SK-N-SH treated with all-trans-retinoic acid at 6 μM for 48 hours (cell line): ENCODE results near the gene TPRG1.

ENCODE experiments used
- ARNTL ChIP-seq: fragments of 450-650 bp; formaldehyde crosslinking; IDR thresholded peaks from 2 replicates; pipeline ENCODE4 v1.5.0; 2020; ENCODE audit warnings: low read depth, mild to moderate bottlenecking, moderate library complexity, borderline replicate concordance
- RARB ChIP-seq: fragments of 250-450 bp; sonication (Bioruptor Pico); IDR thresholded peaks from 2 replicates; pipeline ENCODE4 v1.8.0; 2021; ENCODE audit warnings: mild to moderate bottlenecking, moderate library complexity

DNA sequence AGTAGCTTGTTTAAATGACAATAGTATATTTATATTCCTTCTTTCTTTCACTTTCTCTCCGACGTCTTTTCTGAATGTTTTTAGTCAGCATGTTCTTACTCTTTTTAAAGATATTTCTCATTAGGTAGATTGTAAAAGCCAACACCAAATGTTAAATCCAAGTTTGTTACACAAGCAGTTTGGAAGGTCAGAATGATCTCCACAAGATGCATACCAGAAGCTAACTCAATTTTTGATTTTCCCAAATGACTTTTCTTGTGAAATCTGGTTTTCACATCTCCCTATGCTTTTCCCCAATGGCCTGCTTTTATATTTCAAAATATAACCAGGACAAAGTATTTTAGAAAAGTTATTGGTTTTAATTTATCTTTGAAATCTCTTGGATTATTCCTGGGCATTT is 49.7 kb upstream of the TPRG1 start:
- TF ChIP-seq ARNTL (CRISPR knock-in tag) (no peak), RARB (CRISPR knock-in tag) (no peak)
